Bronchial epithelial cell (primary cell): ENCODE results near the gene DDC. TPM values are rescaled to one million over a fixed set of nuclear protein-coding genes. Genes with fewer than 3 reads are reported as not detected.

Source experiments
- DNase-seq: peaks from one replicate; pipeline ENCODE4 v3.0.0-alpha.2; 2010; ENCODE audit warnings: low read depth
- FAIRE-seq: peaks from 2 replicates; lab custom pipeline; 2011; peaks lifted over from hg19 to GRCh38; lab: Jason Lieb, UNC
- H3K27me3 ChIP-seq: 2 replicates; pipeline ENCODE4 v1.5.1; 2011; ENCODE audit warnings: low read length; ENCODE audit not compliant: control insufficient read depth, insufficient read depth
- H3K36me3 ChIP-seq: 2 replicates; pipeline ENCODE4 v1.5.1; 2011; ENCODE audit warnings: low read length; ENCODE audit not compliant: control insufficient read depth, insufficient read depth
- H3K4me3 ChIP-seq: 2 replicates; pipeline ENCODE4 v1.5.1; 2011; ENCODE audit warnings: mild to moderate bottlenecking, low read depth, low read length, control low read depth
- CTCF ChIP-seq: IDR thresholded peaks from 2 replicates; pipeline ENCODE4 v1.5.1; 2011; ENCODE audit warnings: mild to moderate bottlenecking, moderate library complexity, low read length, control low read depth, inconsistent platforms; ENCODE audit not compliant: insufficient read depth, severe bottlenecking
- total RNA-seq: library from RNA; depleted of rRNA; stranded (reverse); fragments of >200 nt; gene quantifications from 2 replicates; pipeline ENCODE4 v1.2.1, GENCODE V29; 2014

DDC gene
- total RNA-seq, 1 donor from 2014 or later: not detected

- H3K36me3 ChIP-seq: no peaks in the 10 kb centered on the region
- no peak for TF ChIP-seq CTCF
- H3K27me3 ChIP-seq: no peaks in the 10 kb centered on the region
- H3K4me3 ChIP-seq: no peak overlapping the region
- FAIRE-seq (no peak), DNase-seq (no peak)
Observed at GRCh38 chr7:50431316-50431715, 133.9 kb downstream of the DDC start.

- H3K4me3 ChIP-seq: no peak overlapping the region
- H3K27me3 ChIP-seq: no peaks in the 10 kb centered on the region
- TF ChIP-seq CTCF: no peak
- DNase-seq (no peak), FAIRE-seq (no peak)
- H3K36me3 ChIP-seq: no peaks in the 10 kb centered on the region
Observed at GRCh38 chr7:50428911-50429310, 136.3 kb downstream of the DDC start.

GRCh38 chr7:50427518-50427917, 137.7 kb downstream of the DDC start:
- H3K27me3 ChIP-seq: no peaks in the 10 kb centered on the region
- no peak for TF ChIP-seq CTCF
- FAIRE-seq (no peak), DNase-seq (no peak)
- H3K36me3 ChIP-seq: no peaks in the 10 kb centered on the region
- no peak overlapping the region for H3K4me3 ChIP-seq

- no peak for TF ChIP-seq CTCF
- Histone ChIP-seq H3K4me3 (no peak overlapping the region), H3K36me3 (no peaks in the 10 kb centered on the region), H3K27me3 (no peaks in the 10 kb centered on the region)
- DNase-seq: no peak
- FAIRE-seq: no peak
Observed at GRCh38 chr7:50426280-50427045, 138.7 kb downstream of the DDC start.

- FAIRE-seq: no peak
- no peak for TF ChIP-seq CTCF
- Histone ChIP-seq H3K27me3 (no peaks in the 10 kb centered on the region), H3K36me3 (no peaks in the 10 kb centered on the region), H3K4me3 (no peak overlapping the region)
- DNase-seq: no peak
Observed at GRCh38 chr7:50425318-50425717, 139.9 kb downstream of the DDC start.

- Histone ChIP-seq H3K4me3 (no peak overlapping the region), H3K36me3 (no peaks in the 10 kb centered on the region), H3K27me3 (no peaks in the 10 kb centered on the region)
- FAIRE-seq (no peak), DNase-seq (no peak)
- TF ChIP-seq CTCF: no peak
Observed at GRCh38 chr7:50423860-50424259, 141.3 kb downstream of the DDC start.
